ENCODE results near the gene TCOF1.

TCOF1 gene

GRCh38 chr5:150394131-150394530, 36.6 kb downstream of the TCOF1 start:
- DNase-seq = no peak

GRCh38 chr5:150394912-150395687, 37.6 kb downstream of the TCOF1 start:
- no peak for DNase-seq

GRCh38 chr5:150395688-150395975, 38.1 kb downstream of the TCOF1 start:
- no peak for DNase-seq

GRCh38 chr5:150396267-150396666, 38.8 kb downstream of the TCOF1 start:
- DNase-seq = no peak

GRCh38 chr5:150397146-150397781, 39.8 kb downstream of the TCOF1 start:
- DNase-seq = no peak

- DNase-seq = no peak
Observed at GRCh38 chr5:150397782-150398721, 40.6 kb downstream of the TCOF1 start.

- DNase-seq = no peak
Observed at GRCh38 chr5:150398722-150399523, 41.4 kb downstream of the TCOF1 start.

GRCh38 chr5:150399524-150400211, 42.2 kb downstream of the TCOF1 start:
- DNase-seq = no peak

GRCh38 chr5:150400316-150401075, 43.0 kb downstream of the TCOF1 start:
- DNase-seq = no peak

GRCh38 chr5:150401076-150401375, 43.5 kb downstream of the TCOF1 start:
- DNase-seq = no peak

GRCh38 chr5:150401376-150402228, 44.1 kb downstream of the TCOF1 start:
- DNase-seq = no peak

GRCh38 chr5:150402229-150402773, 44.8 kb downstream of the TCOF1 start:
- no peak for DNase-seq

GRCh38 chr5:150402901-150403342, 45.4 kb downstream of the TCOF1 start:
- DNase-seq = no peak

GRCh38 chr5:150404121-150404520, 46.6 kb downstream of the TCOF1 start:
- no peak for DNase-seq

GRCh38 chr5:150404535-150404934, 47.0 kb downstream of the TCOF1 start:
- no peak for DNase-seq

GRCh38 chr5:150404941-150405816, 47.7 kb downstream of the TCOF1 start:
- no peak for DNase-seq

- no peak for DNase-seq
Observed at GRCh38 chr5:150406103-150406722, 48.7 kb downstream of the TCOF1 start.

GRCh38 chr5:150406723-150407095, 49.2 kb downstream of the TCOF1 start:
- no peak for DNase-seq

Measured in NCI-H446 (cell line).